Neuronal stem cell (in vitro differentiated cells): ENCODE results near the gene ABCA7.
A peak's percentile ranks its signal among the peaks of the same experiment; 100 is the strongest.

Experiments
- DNase-seq: peaks from one replicate; pipeline ENCODE4 v3.0.0-alpha.2; 2013; ENCODE audit warnings: low spot score
- H2AFZ ChIP-seq: one replicate; pipeline ENCODE4 v1.6.1; 2013; ENCODE audit warnings: mild to moderate bottlenecking, low read length, inconsistent platforms
- H2AK5ac ChIP-seq: 2 replicates; pipeline ENCODE4 v1.6.1; 2013; ENCODE audit warnings: low read depth, mild to moderate bottlenecking, inconsistent platforms, low read length, moderate library complexity, mixed read lengths
- H2BK120ac ChIP-seq: 2 replicates; pipeline ENCODE4 v1.6.1; 2013; ENCODE audit warnings: low read depth, mild to moderate bottlenecking, inconsistent platforms, low read length, moderate library complexity, mixed read lengths
- H2BK12ac ChIP-seq: one replicate; pipeline ENCODE4 v1.6.1; 2013; ENCODE audit warnings: low read length, inconsistent platforms
- H2BK15ac ChIP-seq: 2 replicates; pipeline ENCODE4 v1.6.1; 2013; ENCODE audit warnings: mild to moderate bottlenecking, low read length, inconsistent platforms, mixed read lengths
- H2BK5ac ChIP-seq: one replicate; pipeline ENCODE4 v1.6.1; 2013; ENCODE audit warnings: inconsistent platforms, mild to moderate bottlenecking, low read length, moderate library complexity
- H3K14ac ChIP-seq: one replicate; pipeline ENCODE4 v1.6.1; 2013; ENCODE audit warnings: low read length, inconsistent platforms
- H3K18ac ChIP-seq: 2 replicates; pipeline ENCODE4 v1.6.1; 2013; ENCODE audit warnings: low read length, inconsistent platforms
- H3K23ac ChIP-seq: 2 replicates; pipeline ENCODE4 v1.6.1; 2013; ENCODE audit warnings: low read depth, mild to moderate bottlenecking, mixed read lengths, low read length, inconsistent platforms; ENCODE audit not compliant: poor library complexity
- H3K27ac ChIP-seq: replicated peaks from 3 replicates; pipeline ENCODE4 v1.5.1; 2013; ENCODE audit warnings: low read length, inconsistent platforms
- H3K27me3 ChIP-seq, 3 experiments: 2 replicates each; pipeline ENCODE4 v1.6.1; 2013; ENCODE audit warnings: low read length in 3 of 3, mild to moderate bottlenecking in 2 of 3, inconsistent platforms in 1 of 3, low read depth in 1 of 3, mixed read lengths in 1 of 3, moderate library complexity in 1 of 3; ENCODE audit not compliant: control insufficient read depth in 3 of 3, insufficient read depth in 3 of 3
- H3K36me3 ChIP-seq, 2 donors: replicated peaks in 1 of 2; 2 replicates each; pipeline ENCODE4 v1.6.1; 2013; ENCODE audit warnings: low read length in 2 of 2; ENCODE audit not compliant: control insufficient read depth in 2 of 2, insufficient read depth in 2 of 2
- H3K4ac ChIP-seq: 2 replicates; pipeline ENCODE4 v1.6.1; 2013; ENCODE audit warnings: inconsistent platforms, mild to moderate bottlenecking, low read length, moderate library complexity
- H3K4me1 ChIP-seq, 2 donors: 1 replicate in 1 of 2; 2 replicates in 1 of 2; pipeline ENCODE4 v1.6.1; 2013; ENCODE audit warnings: low read length in 2 of 2, low read depth in 1 of 2; ENCODE audit not compliant: control insufficient read depth in 2 of 2, insufficient read depth in 1 of 2
- H3K4me2 ChIP-seq: one replicate; pipeline ENCODE4 v1.6.1; 2013; ENCODE audit warnings: mild to moderate bottlenecking, low read length, inconsistent platforms; ENCODE audit not compliant: insufficient read depth, poor library complexity, severe bottlenecking
- H3K4me3 ChIP-seq, 2 donors: 2 replicates each; pipeline ENCODE4 v1.5.1; 2013; ENCODE audit warnings: low read length in 2 of 2, mild to moderate bottlenecking in 2 of 2, inconsistent platforms in 1 of 2, moderate library complexity in 1 of 2
- H3K79me1 ChIP-seq: one replicate; pipeline ENCODE4 v1.6.1; 2013; ENCODE audit warnings: low read depth, mild to moderate bottlenecking, inconsistent platforms, low read length, moderate library complexity
- H3K9ac ChIP-seq: one replicate; pipeline ENCODE4 v1.6.1; 2013; ENCODE audit warnings: mild to moderate bottlenecking, low read depth, low read length, inconsistent platforms; ENCODE audit not compliant: poor library complexity
- H3K9me3 ChIP-seq, 2 donors: replicated peaks in 1 of 2; 2 replicates each; pipeline versions ENCODE3 to v1.6.1; 2013; ENCODE audit warnings: low read length in 2 of 2, mild to moderate bottlenecking in 2 of 2, inconsistent platforms in 1 of 2, low read depth in 1 of 2, mixed read lengths in 1 of 2, moderate library complexity in 1 of 2; ENCODE audit not compliant: control insufficient read depth in 2 of 2, insufficient read depth in 1 of 2
- H4K8ac ChIP-seq: one replicate; pipeline ENCODE4 v1.6.1; 2013; ENCODE audit warnings: low read depth, mild to moderate bottlenecking, inconsistent platforms, low read length, moderate library complexity
- H4K91ac ChIP-seq: one replicate; pipeline ENCODE4 v1.6.1; 2013; ENCODE audit warnings: low read length, low read depth, mild to moderate bottlenecking, inconsistent platforms; ENCODE audit not compliant: poor library complexity
- WGBS, 2 donors: extraction: QIAGEN DNeasy Blood & Tissue Kit; methylation state at CpG; one replicate each; pipeline ENCODE4 v1.1.7; 2013; ENCODE audit warnings: missing lambda C conversion rate in 2 of 2, mixed read lengths in 1 of 2; ENCODE audit not compliant: insufficient read length in 2 of 2, insufficient replicate concordance in 1 of 2; ENCODE audit errors: extremely low coverage in 2 of 2; 5-methylcytosine and 5-hydroxymethylcytosine counted together

ABCA7 gene

DNA sequence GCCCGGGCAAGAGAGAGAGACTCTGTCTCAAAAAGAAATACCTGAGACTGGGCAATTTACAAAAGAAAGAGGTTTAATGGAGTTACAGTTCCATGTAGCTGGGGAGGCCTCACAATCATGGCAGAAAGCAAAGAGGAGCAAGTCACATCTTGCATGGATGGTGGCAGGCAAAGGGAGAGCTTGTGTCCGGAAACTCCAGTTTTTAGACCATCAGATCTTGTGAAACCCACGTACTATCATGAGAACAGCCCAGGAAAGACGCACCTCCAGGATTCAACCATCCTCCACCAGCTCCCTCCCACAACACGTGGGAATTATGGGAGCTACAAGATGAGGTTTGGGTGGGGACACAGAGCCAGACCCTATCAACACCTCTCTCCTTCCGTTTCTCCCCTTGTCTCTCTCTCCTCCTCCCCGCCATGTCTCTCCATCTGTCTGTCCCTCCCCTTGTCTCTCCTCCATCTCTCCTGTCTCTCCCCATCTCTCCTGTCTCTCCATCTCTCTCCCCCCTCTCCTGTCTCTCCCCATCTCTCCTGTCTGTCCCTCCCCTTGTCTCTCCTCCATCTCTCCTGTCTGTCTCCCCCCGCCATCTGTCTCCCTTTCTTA lies 45.2 kb downstream of the ABCA7 start:
- no peak for DNase-seq
- peaks cover 0 to 2% of the 10 kb centered on the region in 2 donors for H3K4me1 ChIP-seq

DNA sequence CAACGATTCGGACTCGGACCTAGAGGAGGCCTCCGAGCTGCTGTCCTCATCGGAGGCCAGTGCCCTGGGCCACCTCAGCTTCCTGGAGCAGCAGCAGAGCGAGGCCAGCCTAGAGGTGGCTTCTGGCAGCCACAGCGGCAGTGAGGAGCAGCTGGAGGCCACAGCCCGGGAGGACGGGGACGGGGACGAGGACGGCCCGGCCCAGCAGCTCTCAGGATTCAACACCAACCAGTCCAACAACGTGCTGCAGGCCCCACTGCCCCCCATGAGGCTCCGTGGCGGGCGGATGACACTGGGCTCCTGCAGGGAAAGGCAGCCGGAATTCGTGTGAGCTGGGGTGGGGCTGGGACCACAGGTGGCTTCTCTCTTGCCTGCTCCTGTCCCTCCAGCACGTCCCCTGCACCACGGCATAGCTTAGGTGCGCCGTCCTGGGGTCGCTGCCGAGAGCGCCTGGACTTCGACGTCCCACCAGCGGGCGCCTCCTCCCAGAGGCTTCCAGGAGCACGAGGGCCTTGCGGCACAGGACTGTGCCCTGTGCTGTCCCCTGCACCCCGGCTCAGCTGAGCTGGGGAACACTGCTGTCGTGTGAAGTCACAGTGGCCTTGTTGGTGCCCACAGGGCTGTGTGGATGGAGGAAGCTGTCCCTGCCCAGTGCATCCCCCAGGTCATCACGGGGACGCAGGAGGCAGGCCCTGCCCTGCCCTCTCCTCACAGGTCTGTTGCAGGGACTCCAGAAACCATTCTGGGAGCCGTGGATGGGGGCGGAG lies 46.0 kb downstream of the ABCA7 start:
- no peak overlapping the region for H4K91ac ChIP-seq
- H4K8ac ChIP-seq = no peak overlapping the region
- H3K36me3 ChIP-seq = peaks cover 26 to 78% of the 10 kb centered on the region in 2 donors
- H3K23ac ChIP-seq = peak overlapping the region; percentile 75
- no peak overlapping the region for H3K14ac ChIP-seq
- no peak overlapping the region for H2BK120ac ChIP-seq
- no peaks in the 10 kb centered on the region for H3K27me3 ChIP-seq
- no peak for DNase-seq
- H3K27ac ChIP-seq = no peak overlapping the region
- H3K18ac ChIP-seq = no peak overlapping the region
- no peak overlapping the region for H3K4ac ChIP-seq
- no peak overlapping the region for H2BK5ac ChIP-seq
- no peak overlapping the region for H2BK12ac ChIP-seq
- H3K4me2 ChIP-seq = no peak overlapping the region
- no peaks in the 10 kb centered on the region for H3K9me3 ChIP-seq
- H3K4me3 ChIP-seq = no peak overlapping the region
- H2AK5ac ChIP-seq = no peak overlapping the region
- peak overlapping the region; percentile 38 for H3K9ac ChIP-seq
- no CpG with 5 or more reads among the region's 38 CpGs for WGBS, 2 donors
- no peak overlapping the region for H2AFZ ChIP-seq
- H3K79me1 ChIP-seq = peaks cover 7% of the 10 kb centered on the region
- H2BK15ac ChIP-seq = no peak overlapping the region
- H3K4me1 ChIP-seq = peaks cover 0 to 2% of the 10 kb centered on the region in 2 donors

More for the DNA sequence above, 45.2 kb downstream of the ABCA7 start:
- no peak overlapping the region for H2BK12ac ChIP-seq
- no peak overlapping the region for H2BK120ac ChIP-seq
- no peak overlapping the region for H2BK5ac ChIP-seq
- H3K9me3 ChIP-seq = no peaks in the 10 kb centered on the region
- H4K8ac ChIP-seq = no peak overlapping the region
- no peak overlapping the region for H3K4ac ChIP-seq
- H3K18ac ChIP-seq = no peak overlapping the region
- WGBS, 2 donors = no CpG with 5 or more reads among the region's 8 CpGs
- H2AK5ac ChIP-seq = no peak overlapping the region
- H3K4me2 ChIP-seq = no peak overlapping the region
- no peak overlapping the region for H3K27ac ChIP-seq
- no peak overlapping the region for H2AFZ ChIP-seq
- H4K91ac ChIP-seq = no peak overlapping the region
- H3K79me1 ChIP-seq = peaks cover 7% of the 10 kb centered on the region
- no peaks in the 10 kb centered on the region for H3K27me3 ChIP-seq
- no peak overlapping the region for H3K14ac ChIP-seq
- H3K23ac ChIP-seq = no peak overlapping the region
- H3K9ac ChIP-seq = no peak overlapping the region
- H2BK15ac ChIP-seq = no peak overlapping the region
- H3K4me3 ChIP-seq = no peak overlapping the region
- peaks cover 23 to 80% of the 10 kb centered on the region in 2 donors for H3K36me3 ChIP-seq

DNA sequence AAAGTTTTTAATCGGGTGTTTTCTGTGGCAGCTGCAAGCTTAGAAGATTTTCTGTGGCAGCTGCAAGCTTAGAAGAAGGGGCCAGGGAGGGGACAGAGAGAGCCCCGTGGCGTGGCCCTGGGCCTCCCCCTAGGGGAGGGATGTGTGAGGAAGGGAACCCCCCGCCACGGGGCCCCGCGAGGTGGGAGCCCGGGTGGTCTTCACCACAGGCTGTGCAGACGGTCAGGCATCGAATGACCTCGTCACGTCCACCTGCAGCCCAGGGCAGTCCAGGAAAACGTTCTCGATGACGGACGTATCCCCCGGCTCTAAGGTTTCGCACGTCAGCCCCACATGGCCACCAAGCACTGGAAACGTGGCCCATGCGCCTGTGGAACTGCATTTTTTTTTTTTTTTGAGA lies 46.7 kb downstream of the ABCA7 start:
- Histone ChIP-seq H3K9me3 (no peaks in the 10 kb centered on the region), H3K36me3 (peaks cover 31 to 82% of the 10 kb centered on the region in 2 donors), H3K4ac (no peak overlapping the region), H2BK12ac (no peak overlapping the region), H3K27me3 (no peaks in the 10 kb centered on the region), H3K79me1 (peaks cover 7% of the 10 kb centered on the region), H3K14ac (no peak overlapping the region), H3K23ac (no peak overlapping the region), H3K9ac (peak overlapping the region; percentile 21), H2BK15ac (no peak overlapping the region), H3K18ac (no peak overlapping the region), H3K4me3 (no peak overlapping the region), H3K27ac (no peak overlapping the region), H2AFZ (no peak overlapping the region), H4K91ac (no peak overlapping the region), H2AK5ac (no peak overlapping the region), H4K8ac (no peak overlapping the region), H2BK120ac (no peak overlapping the region), H3K4me1 (peaks cover 0 to 2% of the 10 kb centered on the region in 2 donors), H3K4me2 (no peak overlapping the region), H2BK5ac (no peak overlapping the region)
- WGBS, 2 donors = no CpG with 5 or more reads among the region's 21 CpGs
- no peak for DNase-seq

DNA sequence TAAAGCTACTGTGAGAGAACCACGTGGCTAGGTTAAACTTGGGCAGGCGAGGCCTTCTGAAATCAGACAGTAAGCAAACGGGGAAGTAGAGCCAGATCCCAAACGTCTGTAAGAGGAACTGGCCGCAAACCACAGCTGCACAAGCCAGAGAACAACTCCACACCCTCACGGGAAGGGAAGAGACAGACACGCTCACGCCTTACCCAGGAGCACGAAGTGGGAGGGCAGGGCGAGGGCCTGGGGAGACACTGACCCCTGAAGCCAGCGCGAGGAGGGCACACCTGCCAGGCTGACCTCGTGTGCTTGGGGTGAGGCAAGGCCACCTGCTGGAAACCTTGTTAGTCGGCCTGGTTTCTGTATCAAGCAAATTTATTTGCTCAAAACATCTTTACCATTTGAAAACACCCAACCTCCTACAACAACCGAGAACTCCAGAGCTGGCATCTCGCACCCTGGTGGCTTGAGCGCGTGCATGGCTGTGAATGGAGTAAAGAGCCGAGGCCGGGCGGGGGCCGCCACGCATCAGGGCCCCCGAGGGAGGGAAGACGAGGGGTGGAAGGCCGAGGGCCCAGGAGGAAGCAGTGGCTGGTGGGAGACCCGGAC lies 48.0 kb downstream of the ABCA7 start:
- Histone ChIP-seq H3K4me1 (no peaks in the 10 kb centered on the region), H4K91ac (no peak overlapping the region), H3K4ac (no peak overlapping the region), H2BK15ac (no peak overlapping the region), H3K27me3 (no peaks in the 10 kb centered on the region), H3K27ac (no peak overlapping the region), H2BK5ac (no peak overlapping the region), H2AFZ (no peak overlapping the region), H3K36me3 (peaks cover 36 to 88% of the 10 kb centered on the region in 2 donors), H4K8ac (no peak overlapping the region), H3K23ac (peak overlapping the region; percentile 43), H3K4me2 (no peak overlapping the region), H2BK12ac (no peak overlapping the region), H2AK5ac (no peak overlapping the region), H2BK120ac (no peak overlapping the region), H3K4me3 (no peak overlapping the region), H3K79me1 (peaks cover 6% of the 10 kb centered on the region), H3K18ac (no peak overlapping the region), H3K9me3 (no peaks in the 10 kb centered on the region), H3K9ac (no peak overlapping the region), H3K14ac (no peak overlapping the region)
- WGBS, 2 donors = no CpG with 5 or more reads among the region's 27 CpGs
- no peak for DNase-seq
